Lung (tissue), 12 donors: ENCODE results near the gene CARMIL1. TPM values are rescaled to one million over a fixed set of nuclear protein-coding genes. Genes with fewer than 3 reads are reported as not detected.
"Not testable (repeated sequence)": the region's sequence is repeated elsewhere in the genome, so short reads cannot be mapped to it uniquely, and the experiment has no call there.

Experiments
- ATAC-seq: fragments of 200-7000 bp; cut with Tn5 transposase; one replicate; pipeline ENCODE4 v1.9.1; 2020; ENCODE audit warnings: moderate number of reproducible peaks; ENCODE audit not compliant: insufficient read depth, low FRiP score
- DNase-seq, 3 donors: peaks; one replicate each; pipeline ENCODE4 v3.0.0-alpha.2; 2013 to 2017
- H3K27ac ChIP-seq, 2 donors: one replicate each; pipeline ENCODE4 v1.5.1; 2013; ENCODE audit warnings: mild to moderate bottlenecking in 2 of 2, moderate library complexity in 2 of 2, control low read depth in 1 of 2, inconsistent platforms in 1 of 2, low read depth in 1 of 2, low read length in 1 of 2
- H3K27me3 ChIP-seq, 3 donors: one replicate each; pipeline ENCODE4 v1.5.1; 2013; ENCODE audit warnings: low read length in 2 of 3; ENCODE audit not compliant: control insufficient read depth in 3 of 3, insufficient read depth in 3 of 3
- H3K36me3 ChIP-seq, 4 donors: one replicate each; pipeline ENCODE4 v1.5.1; 2013; ENCODE audit warnings: low read length in 4 of 4, mild to moderate bottlenecking in 1 of 4, moderate library complexity in 1 of 4; ENCODE audit not compliant: control insufficient read depth in 4 of 4, insufficient read depth in 4 of 4
- H3K4me1 ChIP-seq, 5 donors: one replicate each; pipeline ENCODE4 v1.5.1; 2013; ENCODE audit warnings: low read length in 5 of 5, mild to moderate bottlenecking in 2 of 5, moderate library complexity in 1 of 5; ENCODE audit not compliant: control insufficient read depth in 5 of 5, insufficient read depth in 5 of 5
- H3K4me3 ChIP-seq: one replicate; pipeline ENCODE4 v1.5.1; 2013; ENCODE audit warnings: mild to moderate bottlenecking, control low read depth, moderate library complexity
- H3K9ac ChIP-seq, 2 donors: one replicate each; pipeline ENCODE4 v1.5.1; 2013; ENCODE audit warnings: low read length in 2 of 2, control low read depth in 1 of 2; ENCODE audit not compliant: insufficient read depth in 1 of 2
- H3K9me3 ChIP-seq, 4 donors: one replicate each; pipeline ENCODE4 v1.5.1; 2013; ENCODE audit warnings: low read length in 3 of 4, mild to moderate bottlenecking in 1 of 4, moderate library complexity in 1 of 4; ENCODE audit not compliant: control insufficient read depth in 4 of 4, insufficient read depth in 3 of 4
- CTCF ChIP-seq: IDR thresholded peaks from 2 replicates; pipeline ENCODE4 v1.5.1; 2012; ENCODE audit warnings: mild to moderate bottlenecking; ENCODE audit errors: control extremely low read depth, extremely low read depth
- WGBS, 2 donors: extraction: QIAGEN DNeasy Blood & Tissue Kit; methylation state at CpG; one replicate each; pipeline ENCODE4 v1.1.7; 2013; 5-methylcytosine and 5-hydroxymethylcytosine counted together
- polyA plus RNA-seq, 2 donors: library from polyadenylated mRNA; stranded (reverse); fragments of 200-250 nt; gene quantifications; one replicate each; pipeline ENCODE4 v1.2.1, GENCODE V29; 2013
- total RNA-seq, 2 donors: library from RNA; depleted of rRNA in 1 of 2; stranded (reverse); fragments of >200 nt in 1 of 2; gene quantifications; one replicate each; pipeline ENCODE4 v1.2.1, GENCODE V29; 2014 to 2021
- donor health status: control.
- donor health status: control.
- donor health status: Bipolar disorder and iron deficiency.
- donor health status: healthy.
- donor health status: DM: yes; HTN: yes; CAD: no.

Gene CARMIL1
- total and polyA plus RNA-seq, 4 donors = 8.0 to 38.3 (median 34.9) TPM

GRCh38 chr6:25441663-25442270 is 162.6 kb downstream of the CARMIL1 start:
- H3K27me3 ChIP-seq = no peaks in the 10 kb centered on the region
- no peak overlapping the region for H3K27ac ChIP-seq
- peaks cover 0 to 5% (median 0%) of the 10 kb centered on the region in 4 donors for H3K36me3 ChIP-seq
- TF ChIP-seq CTCF = no peak
- H3K4me1 ChIP-seq = peaks cover 0 to 4% (median 0%) of the 10 kb centered on the region in 5 donors
- H3K9ac ChIP-seq = no peak overlapping the region
- no peak for DNase-seq
- no peak overlapping the region for H3K4me3 ChIP-seq
- 30 to 48% methylated on average over 1 of the region's 1 CpG for WGBS, 2 donors
- ATAC-seq = no peak
- peaks cover 0 to 2% (median under 1%) of the 10 kb centered on the region in 4 donors for H3K9me3 ChIP-seq

- 30 to 37% methylated on average over 1 of the region's 1 CpG for WGBS, 2 donors
- Histone ChIP-seq H3K4me3 (no peak overlapping the region), H3K9me3 (peaks cover 0 to 2% (median under 1%) of the 10 kb centered on the region in 4 donors), H3K36me3 (peaks cover 0 to 7% (median 0%) of the 10 kb centered on the region in 4 donors), H3K4me1 (peaks cover 0 to 8% (median 0%) of the 10 kb centered on the region in 5 donors), H3K9ac (no peak overlapping the region), H3K27me3 (no peaks in the 10 kb centered on the region), H3K27ac (no peak overlapping the region)
- no peak for TF ChIP-seq CTCF
- DNase-seq (no peak), ATAC-seq (no peak)
Measured at GRCh38 chr6:25442898-25443297, 163.7 kb downstream of the CARMIL1 start.

DNA sequence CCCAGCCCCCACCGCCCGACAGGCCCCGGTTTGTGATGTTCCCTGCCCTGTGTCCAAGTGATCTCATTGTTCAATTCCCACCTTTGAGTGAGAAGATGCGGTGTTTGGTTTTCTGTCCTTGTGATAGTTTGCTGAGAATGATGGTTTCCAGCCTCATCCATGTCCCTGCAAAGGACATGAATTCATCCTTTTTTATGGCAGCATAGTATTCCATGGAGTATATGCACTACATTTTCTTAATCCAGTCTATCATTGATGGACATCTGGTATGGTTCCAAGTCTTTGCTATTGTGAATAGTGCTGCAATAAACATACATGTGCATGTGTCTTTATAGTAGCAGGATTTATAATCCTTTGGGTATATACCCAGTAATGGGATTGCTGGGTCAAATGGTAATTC is 165.3 kb downstream of the CARMIL1 start:
- not testable (repeated sequence) for DNase-seq, H3K4me1 ChIP-seq, H3K27me3 ChIP-seq, H3K9ac ChIP-seq, H3K27ac ChIP-seq, ATAC-seq, H3K4me3 ChIP-seq, H3K9me3 ChIP-seq, H3K36me3 ChIP-seq
- 83 to 97% methylated on average over 4 of the region's 4 CpGs for WGBS, 2 donors

- Histone ChIP-seq H3K9me3 (peaks cover 0 to 2% (median under 1%) of the 10 kb centered on the region in 4 donors), H3K27me3 (no peaks in the 10 kb centered on the region), H3K36me3 (peaks cover 0 to 7% (median 0%) of the 10 kb centered on the region in 4 donors), H3K4me3 (no peak overlapping the region), H3K27ac (no peak overlapping the region), H3K4me1 (peaks cover 0 to 9% (median 0%) of the 10 kb centered on the region in 5 donors), H3K9ac (no peak overlapping the region)
- no peak for TF ChIP-seq CTCF
- 65 to 80% methylated on average over 2 of the region's 2 CpGs for WGBS, 2 donors
- ATAC-seq = no peak
- no peak for DNase-seq
Measured at GRCh38 chr6:25446830-25447569, 167.8 kb downstream of the CARMIL1 start.
